ENCODE results near the gene CMTM8. TPM values are rescaled to one million over a fixed set of nuclear protein-coding genes. Genes with fewer than 3 reads are reported as not detected.

The CMTM8 gene
- total RNA-seq, 1 donor from 2014 or later: 4.7 TPM

- no peak overlapping the region for H3K4me3 ChIP-seq
- TF ChIP-seq CTCF (IDR thresholded peaks at IDR 0.05) (no peak), POLR2A (IDR thresholded peaks at IDR 0.05) (no peak), POLR2AphosphoS5 (IDR thresholded peaks at IDR 0.05; ENCODE audit: insufficient read depth in 1 of 2, low read depth in 1 of 2) (no peak)
- intact Hi-C loops (cut with DNase I): no loop called here
- DNase-seq (ENCODE audit: extremely low spot score in 2 of 2): no peak
- H3K27me3 ChIP-seq: no peaks in the 10 kb centered on the region
- no peak overlapping the region for H3K27ac ChIP-seq
- no peaks in the 10 kb centered on the region for H3K4me1 ChIP-seq
- H3K36me3 ChIP-seq: no peaks in the 10 kb centered on the region
- H3K9me3 ChIP-seq: no peaks in the 10 kb centered on the region
These were observed 35.8 kb downstream of the CMTM8 start for GRCh38 chr3:32274306-32274705.

- no peak for TF ChIP-seq POLR2A (IDR thresholded peaks at IDR 0.05)
- TF ChIP-seq CTCF (IDR thresholded peaks at IDR 0.05): no peak
- TF ChIP-seq POLR2AphosphoS5 (IDR thresholded peaks at IDR 0.05; ENCODE audit: insufficient read depth in 1 of 2, low read depth in 1 of 2): no peak
- Histone ChIP-seq H3K27me3 (no peaks in the 10 kb centered on the region), H3K36me3 (no peaks in the 10 kb centered on the region), H3K27ac (no peak overlapping the region), H3K4me1 (no peaks in the 10 kb centered on the region), H3K4me3 (no peak overlapping the region), H3K9me3 (no peaks in the 10 kb centered on the region)
- no peak for DNase-seq (ENCODE audit: extremely low spot score in 2 of 2)
- intact Hi-C loops (cut with DNase I): no loop called here
These were observed 37.0 kb downstream of the CMTM8 start for GRCh38 chr3:32275506-32275905.

- H3K36me3 ChIP-seq: no peaks in the 10 kb centered on the region
- H3K27me3 ChIP-seq: no peaks in the 10 kb centered on the region
- H3K27ac ChIP-seq: no peak overlapping the region
- DNase-seq (ENCODE audit: extremely low spot score in 2 of 2): no peak
- no peaks in the 10 kb centered on the region for H3K4me1 ChIP-seq
- no peaks in the 10 kb centered on the region for H3K9me3 ChIP-seq
- no peak overlapping the region for H3K4me3 ChIP-seq
- intact Hi-C loops (cut with DNase I): no loop called here
- no peak for TF ChIP-seq CTCF (IDR thresholded peaks at IDR 0.05)
- TF ChIP-seq POLR2A (IDR thresholded peaks at IDR 0.05): no peak
- TF ChIP-seq POLR2AphosphoS5 (IDR thresholded peaks at IDR 0.05; ENCODE audit: insufficient read depth in 1 of 2, low read depth in 1 of 2): no peak
These were observed 37.9 kb downstream of the CMTM8 start for GRCh38 chr3:32276279-32276841.

GRCh38 chr3:32278714-32279113, 40.2 kb downstream of the CMTM8 start:
- Histone ChIP-seq H3K27me3 (no peaks in the 10 kb centered on the region), H3K9me3 (no peaks in the 10 kb centered on the region), H3K4me1 (no peaks in the 10 kb centered on the region), H3K36me3 (no peaks in the 10 kb centered on the region), H3K4me3 (no peak overlapping the region), H3K27ac (no peak overlapping the region)
- intact Hi-C loops (cut with DNase I): no loop called here
- no peak for DNase-seq (ENCODE audit: extremely low spot score in 2 of 2)
- TF ChIP-seq POLR2AphosphoS5 (IDR thresholded peaks at IDR 0.05; ENCODE audit: insufficient read depth in 1 of 2, low read depth in 1 of 2): no peak
- no peak for TF ChIP-seq CTCF (IDR thresholded peaks at IDR 0.05)
- no peak for TF ChIP-seq POLR2A (IDR thresholded peaks at IDR 0.05)

- no peaks in the 10 kb centered on the region for H3K36me3 ChIP-seq
- TF ChIP-seq CTCF (IDR thresholded peaks at IDR 0.05) (no peak), POLR2A (IDR thresholded peaks at IDR 0.05) (no peak), POLR2AphosphoS5 (IDR thresholded peaks at IDR 0.05; ENCODE audit: insufficient read depth in 1 of 2, low read depth in 1 of 2) (no peak)
- no peak overlapping the region for H3K27ac ChIP-seq
- H3K4me3 ChIP-seq: no peak overlapping the region
- intact Hi-C loops (cut with DNase I): no loop called here
- H3K27me3 ChIP-seq: no peaks in the 10 kb centered on the region
- no peak for DNase-seq (ENCODE audit: extremely low spot score in 2 of 2)
- no peaks in the 10 kb centered on the region for H3K4me1 ChIP-seq
- H3K9me3 ChIP-seq: no peaks in the 10 kb centered on the region
These were observed 41.9 kb downstream of the CMTM8 start for GRCh38 chr3:32280262-32280910.
